GM06990 (cell line): ENCODE measurements around the gene AHCTF1.
"Not testable (repeated sequence)": the region's sequence is repeated elsewhere in the genome, so short reads cannot be mapped to it uniquely, and the experiment has no call there.

ENCODE experiments used
- DNase-seq: peaks from one replicate; pipeline ENCODE4 v3.0.0-alpha.2; 2011; ENCODE audit not compliant: insufficient read length; ENCODE audit errors: extremely low read depth
- H3K27me3 ChIP-seq: replicated peaks from 2 replicates; pipeline ENCODE4 v1.6.0; 2011; ENCODE audit warnings: low read length; ENCODE audit not compliant: control insufficient read depth, insufficient read depth
- H3K36me3 ChIP-seq: 2 replicates; pipeline ENCODE4 v1.5.1; 2011; ENCODE audit warnings: low read length; ENCODE audit not compliant: control insufficient read depth, insufficient read depth
- H3K4me3 ChIP-seq: replicated peaks from 2 replicates; pipeline ENCODE4 v1.5.1; 2011; ENCODE audit warnings: low read depth, mild to moderate bottlenecking, control low read depth, low read length
- TF ChIP-seq, protein P1 (sequence below): IDR thresholded peaks from 2 replicates; pipeline ENCODE4 v1.5.1; 2011; ENCODE audit warnings: low read length, control low read depth, mild to moderate bottlenecking, inconsistent platforms; ENCODE audit not compliant: insufficient read depth, poor library complexity, severe bottlenecking

AHCTF1 gene

GRCh38 chr1:246876431-246876830 lies 55.3 kb downstream of the AHCTF1 start:
- Histone ChIP-seq H3K27me3 (no peaks in the 10 kb centered on the region), H3K4me3 (no peak overlapping the region), H3K36me3 (peaks cover 5% of the 10 kb centered on the region)
- TF ChIP-seq, protein P1, sequence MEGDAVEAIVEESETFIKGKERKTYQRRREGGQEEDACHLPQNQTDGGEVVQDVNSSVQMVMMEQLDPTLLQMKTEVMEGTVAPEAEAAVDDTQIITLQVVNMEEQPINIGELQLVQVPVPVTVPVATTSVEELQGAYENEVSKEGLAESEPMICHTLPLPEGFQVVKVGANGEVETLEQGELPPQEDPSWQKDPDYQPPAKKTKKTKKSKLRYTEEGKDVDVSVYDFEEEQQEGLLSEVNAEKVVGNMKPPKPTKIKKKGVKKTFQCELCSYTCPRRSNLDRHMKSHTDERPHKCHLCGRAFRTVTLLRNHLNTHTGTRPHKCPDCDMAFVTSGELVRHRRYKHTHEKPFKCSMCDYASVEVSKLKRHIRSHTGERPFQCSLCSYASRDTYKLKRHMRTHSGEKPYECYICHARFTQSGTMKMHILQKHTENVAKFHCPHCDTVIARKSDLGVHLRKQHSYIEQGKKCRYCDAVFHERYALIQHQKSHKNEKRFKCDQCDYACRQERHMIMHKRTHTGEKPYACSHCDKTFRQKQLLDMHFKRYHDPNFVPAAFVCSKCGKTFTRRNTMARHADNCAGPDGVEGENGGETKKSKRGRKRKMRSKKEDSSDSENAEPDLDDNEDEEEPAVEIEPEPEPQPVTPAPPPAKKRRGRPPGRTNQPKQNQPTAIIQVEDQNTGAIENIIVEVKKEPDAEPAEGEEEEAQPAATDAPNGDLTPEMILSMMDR: no peak
- DNase-seq: no peak

DNA sequence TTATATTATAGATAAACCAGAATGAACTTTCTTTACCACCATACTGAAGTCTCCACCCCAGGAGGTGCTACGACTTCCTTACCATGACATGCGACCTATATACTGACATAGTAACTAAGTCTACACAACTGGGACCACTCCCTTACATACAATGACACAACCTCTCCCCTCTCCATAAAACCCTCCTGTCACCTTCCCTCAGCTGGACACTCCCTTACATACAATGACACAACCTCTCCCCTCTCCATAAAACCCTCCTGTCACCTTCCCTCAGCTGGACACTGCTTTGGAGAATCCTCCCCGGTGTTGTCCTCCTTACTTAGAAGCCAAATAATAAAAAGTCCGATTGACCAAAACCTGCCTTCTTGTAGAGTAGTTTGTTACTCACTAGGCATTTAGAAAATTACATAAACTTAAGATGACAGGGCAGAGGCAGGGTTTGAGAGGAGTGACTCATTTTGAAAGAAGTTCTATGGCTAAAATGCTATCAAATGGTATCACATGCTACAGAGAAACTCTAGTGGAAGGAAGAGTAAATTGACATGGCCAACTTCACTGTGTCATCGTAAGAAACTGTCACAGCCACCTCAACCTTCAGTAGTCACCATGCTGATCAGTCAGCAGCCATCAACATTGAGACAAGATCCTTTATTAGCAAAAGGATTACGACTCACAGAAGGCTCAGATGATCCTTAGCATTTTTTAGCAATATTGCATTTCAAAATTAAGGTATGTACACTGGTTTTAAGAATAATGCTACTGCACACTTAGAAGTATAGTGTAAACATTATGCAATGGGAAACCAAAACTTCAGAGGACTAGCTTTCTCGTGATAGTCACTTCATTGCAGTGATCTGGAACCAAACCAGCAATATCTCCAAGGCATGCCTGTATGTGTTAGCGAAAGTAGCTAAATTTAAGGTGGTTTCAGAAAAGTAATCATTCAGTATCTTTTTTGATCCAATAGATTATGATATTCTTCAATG lies 56.4 kb downstream of the AHCTF1 start:
- no peak overlapping the region for H3K4me3 ChIP-seq
- H3K36me3 ChIP-seq: peaks cover 6% of the 10 kb centered on the region
- no peaks in the 10 kb centered on the region for H3K27me3 ChIP-seq
- TF ChIP-seq, protein P1: no peak
- DNase-seq: peak; percentile 18

- no peaks in the 10 kb centered on the region for H3K27me3 ChIP-seq
- no peak overlapping the region for H3K4me3 ChIP-seq
- TF ChIP-seq, protein P1: no peak
- DNase-seq: no peak
- H3K36me3 ChIP-seq: peaks cover 4% of the 10 kb centered on the region; the same call in 1 of the 2 replicates
These were observed 65.8 kb downstream of the AHCTF1 start for GRCh38 chr1:246865921-246866320.

- DNase-seq, H3K4me3 ChIP-seq, H3K27me3 ChIP-seq, H3K36me3 ChIP-seq: not testable (repeated sequence)
These were observed 68.0 kb downstream of the AHCTF1 start for GRCh38 chr1:246863791-246864190.

GRCh38 chr1:246860401-246860800 lies 71.3 kb downstream of the AHCTF1 start:
- no peaks in the 10 kb centered on the region for H3K27me3 ChIP-seq
- no peak overlapping the region for H3K4me3 ChIP-seq
- peaks cover 3% of the 10 kb centered on the region; the same call in 1 of the 2 replicates for H3K36me3 ChIP-seq
- no peak for DNase-seq
- TF ChIP-seq, protein P1: no peak

DNA sequence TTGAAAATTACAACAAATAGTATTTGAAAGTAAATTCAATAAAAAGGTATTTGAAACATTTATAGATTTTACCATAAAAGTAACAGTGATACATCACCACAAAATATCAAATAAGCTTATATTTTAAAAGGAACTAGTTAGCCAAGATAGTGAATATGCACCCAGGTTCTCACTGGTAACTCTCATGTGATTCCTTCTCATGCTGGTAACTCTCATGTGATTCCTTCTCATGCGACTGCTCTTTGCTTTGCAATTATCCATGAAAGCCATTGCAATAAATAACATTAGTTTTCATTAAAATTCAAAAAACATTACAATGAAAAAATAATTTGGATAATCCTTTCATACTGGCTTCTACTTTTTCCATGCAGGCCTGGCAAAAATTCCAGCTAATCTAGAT lies 75.4 kb downstream of the AHCTF1 start:
- TF ChIP-seq, protein P1: no peak
- Histone ChIP-seq H3K36me3 (peaks cover 6% of the 10 kb centered on the region; the same call in 1 of the 2 replicates), H3K4me3 (no peak overlapping the region), H3K27me3 (no peaks in the 10 kb centered on the region)
- no peak for DNase-seq

DNA sequence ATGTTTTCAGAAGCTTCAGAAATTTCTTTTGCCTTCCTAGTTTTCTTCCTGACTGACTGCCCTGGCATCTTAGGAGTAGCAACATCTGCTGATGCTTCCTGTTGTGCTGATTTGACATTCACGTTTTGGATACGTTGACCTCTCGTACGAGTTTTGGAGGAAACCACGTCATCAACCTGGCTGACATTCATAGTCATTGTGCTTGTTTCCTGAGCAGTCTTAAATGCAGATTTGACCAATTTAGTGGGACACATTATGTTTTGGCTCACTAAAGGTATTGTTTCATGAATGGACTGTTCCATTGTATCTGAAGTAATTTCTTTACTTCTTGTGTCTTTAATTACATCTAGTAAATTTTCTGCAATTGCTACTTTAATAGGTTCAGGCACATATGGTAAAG lies 81.1 kb downstream of the AHCTF1 start:
- not testable (repeated sequence) for H3K36me3 ChIP-seq, DNase-seq, H3K27me3 ChIP-seq, H3K4me3 ChIP-seq
